ENCODE results near the gene DOC2A. TPM values are rescaled to one million over a fixed set of nuclear protein-coding genes. Genes with fewer than 3 reads are reported as not detected.
"Not testable (repeated sequence)": the region's sequence is repeated elsewhere in the genome, so short reads cannot be mapped to it uniquely, and the experiment has no call there.

DOC2A gene
- 1 to 10 TPM; 1.4 to 4.8 (median 3.7) TPM for polyA plus RNA-seq (ENCODE audit: insufficient read length in 4 of 4)

GRCh38 chr16:30010844-30011713, at the start of gene DOC2A:
Gene DOC2A (minus strand): TSS chr16:30011027. CDS start chr16:30010222, 805 bp downstream.
- no peak for DNase-seq (ENCODE audit: low read depth in 4 of 4, low spot score in 2 of 4)

- no peak for DNase-seq (ENCODE audit: low read depth in 4 of 4, low spot score in 2 of 4)
Observed at GRCh38 chr16:30060346-30060745, 49.5 kb upstream of the DOC2A start.

- no peak for DNase-seq (ENCODE audit: low read depth in 4 of 4, low spot score in 2 of 4)
Observed at GRCh38 chr16:30054959-30055553, 44.2 kb upstream of the DOC2A start.

- DNase-seq (ENCODE audit: low read depth in 4 of 4, low spot score in 2 of 4) = no peak
Observed at GRCh38 chr16:30054451-30054850, 43.6 kb upstream of the DOC2A start.

- no peak for DNase-seq (ENCODE audit: low read depth in 4 of 4, low spot score in 2 of 4)
Observed at GRCh38 chr16:30053376-30054015, 42.7 kb upstream of the DOC2A start.

GRCh38 chr16:30052671-30053372, 42.0 kb upstream of the DOC2A start:
- peak in 2 of 4 donors; percentile 80 to 86 for DNase-seq (ENCODE audit: low read depth in 4 of 4, low spot score in 2 of 4)

GRCh38 chr16:30051518-30051917, 40.7 kb upstream of the DOC2A start:
- DNase-seq (ENCODE audit: low read depth in 4 of 4, low spot score in 2 of 4) = no peak

- DNase-seq (ENCODE audit: low read depth in 4 of 4, low spot score in 2 of 4) = no peak
Observed at GRCh38 chr16:30049871-30050270, 39.0 kb upstream of the DOC2A start.

GRCh38 chr16:30046588-30046987, 35.8 kb upstream of the DOC2A start:
- DNase-seq (ENCODE audit: low read depth in 4 of 4, low spot score in 2 of 4) = no peak

- DNase-seq (ENCODE audit: low read depth in 4 of 4, low spot score in 2 of 4) = no peak
Observed at GRCh38 chr16:30046178-30046577, 35.4 kb upstream of the DOC2A start.

- DNase-seq (ENCODE audit: low read depth in 4 of 4, low spot score in 2 of 4) = no peak
Observed at GRCh38 chr16:30041841-30042240, 31.0 kb upstream of the DOC2A start.

GRCh38 chr16:30040690-30041089, 29.9 kb upstream of the DOC2A start:
- not testable (repeated sequence) for DNase-seq (ENCODE audit: low read depth in 4 of 4, low spot score in 2 of 4)

GRCh38 chr16:30040221-30040620, 29.4 kb upstream of the DOC2A start:
- no peak for DNase-seq (ENCODE audit: low read depth in 4 of 4, low spot score in 2 of 4)

GRCh38 chr16:30033270-30033669, 22.4 kb upstream of the DOC2A start:
- no peak for DNase-seq (ENCODE audit: low read depth in 4 of 4, low spot score in 2 of 4)

- DNase-seq (ENCODE audit: low read depth in 4 of 4, low spot score in 2 of 4) = no peak
Observed at GRCh38 chr16:30032083-30032819, 21.4 kb upstream of the DOC2A start.

- no peak for DNase-seq (ENCODE audit: low read depth in 4 of 4, low spot score in 2 of 4)
Observed at GRCh38 chr16:30031477-30031918, 20.7 kb upstream of the DOC2A start.

GRCh38 chr16:30030841-30031413, 20.1 kb upstream of the DOC2A start, which contains the start of gene TLCD3B:
Gene TLCD3B (minus strand): TSS chr16:30031271. CDS start chr16:30030527, 744 bp downstream.
- DNase-seq (ENCODE audit: low read depth in 4 of 4, low spot score in 2 of 4) = no peak

- no peak for DNase-seq (ENCODE audit: low read depth in 4 of 4, low spot score in 2 of 4)
Observed at GRCh38 chr16:30030011-30030685, 19.3 kb upstream of the DOC2A start.

- no peak for DNase-seq (ENCODE audit: low read depth in 4 of 4, low spot score in 2 of 4)
Observed at GRCh38 chr16:30028438-30029076, 17.7 kb upstream of the DOC2A start.
